ENCODE results near the gene SNX9. TPM values are rescaled to one million over a fixed set of nuclear protein-coding genes. Genes with fewer than 3 reads are reported as not detected.

SNX9 gene
- total RNA-seq, 1 experiment from 2014 or later: 31.3 TPM

DNA sequence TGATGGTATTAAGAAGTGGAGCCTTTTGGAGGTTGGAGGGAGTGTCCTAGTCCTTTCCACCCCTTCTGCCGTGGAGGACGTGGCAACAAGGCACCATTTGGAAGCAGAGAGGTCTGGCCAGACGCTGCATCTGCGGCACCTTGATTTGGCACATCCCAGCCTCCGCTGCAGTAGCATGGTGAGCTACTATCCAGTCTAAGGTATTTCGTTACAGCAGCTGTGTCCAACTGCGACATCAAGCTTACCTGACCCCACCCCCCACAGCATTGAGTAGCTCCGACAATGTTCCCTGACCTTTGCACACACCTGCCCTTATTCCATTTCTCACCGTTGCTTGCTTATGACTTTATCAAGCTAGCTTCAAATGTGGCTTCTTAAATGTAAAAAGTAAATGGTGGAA, 128.8 kb downstream of the SNX9 start:
- H3K18ac ChIP-seq (ENCODE audit: insufficient read length, low read depth, low read length): no peak overlapping the region
- no peaks in the 10 kb centered on the region for H4K20me1 ChIP-seq (ENCODE audit: control insufficient read depth, insufficient read depth, insufficient read length)
- H3K4me3 Mint-ChIP-seq: no peak overlapping the region
- no peaks in the 10 kb centered on the region for H3K9me3 ChIP-seq (ENCODE audit: control insufficient read depth, low read depth, low read length)
- no peak overlapping the region for H3K56ac ChIP-seq (ENCODE audit: insufficient read length, low read depth, low read length)
- no peaks in the 10 kb centered on the region for H3K23me2 ChIP-seq (ENCODE audit: insufficient read length, low read depth, low read length, poor library complexity, severe bottlenecking)
- no peak overlapping the region for H4K8ac ChIP-seq (replicated peaks; ENCODE audit: insufficient read length, low read depth, low read length)
- H2AK5ac ChIP-seq (ENCODE audit: insufficient read length, low read length): no peak overlapping the region
- peaks cover 12 to 18% of the 10 kb centered on the region in 2 experiments; a peak in 3 of 4 replicates for H3K4me1 Mint-ChIP-seq
- H3T11ph ChIP-seq (ENCODE audit: low read length): no peak overlapping the region
- H2BK15ac ChIP-seq (ENCODE audit: low read depth, low read length): no peak overlapping the region
- H3K14ac ChIP-seq (ENCODE audit: insufficient read depth, low read length): no peak overlapping the region
- H3K9ac ChIP-seq (ENCODE audit: extremely low read depth, insufficient read length, low read length): no peak overlapping the region
- no peaks in the 10 kb centered on the region for H3K79me2 ChIP-seq (ENCODE audit: insufficient read depth, low read length)
- peaks cover 0 to 5% (median 0%) of the 10 kb centered on the region in 3 experiments; a peak in 4 of 7 replicates for H3K36me3 Mint-ChIP-seq (ENCODE audit: insufficient read depth in 1 of 3, low read depth in 3 of 3)
- no peak overlapping the region for H3K27ac Mint-ChIP-seq
- H2BK120ac ChIP-seq (ENCODE audit: low read depth, low read length, poor library complexity, severe bottlenecking): no peak overlapping the region
- H3K9me3 Mint-ChIP-seq: peaks cover 12 to 14% of the 10 kb centered on the region in 2 experiments; a peak in 4 of 5 replicates
- no peak overlapping the region for H3K23ac ChIP-seq (ENCODE audit: insufficient read length, low read depth, low read length)
- H3K4ac ChIP-seq (ENCODE audit: low read depth, low read length): no peak overlapping the region
- H3K27me3 ChIP-seq (ENCODE audit: insufficient read depth, low read length): no peaks in the 10 kb centered on the region
- no peak overlapping the region for H2BK12ac ChIP-seq (ENCODE audit: insufficient read length, low read depth, low read length)
- no peak overlapping the region for H2BK5ac ChIP-seq (ENCODE audit: insufficient read length, low read length)
- no peak overlapping the region for H2AFZ ChIP-seq (ENCODE audit: low read length)
- H3K4me2 ChIP-seq (ENCODE audit: insufficient read depth, insufficient read length, low read length): no peak overlapping the region
- H3K4me1 ChIP-seq (ENCODE audit: insufficient read depth, low read length): no peaks in the 10 kb centered on the region
- no peak for TF ChIP-seq CTCF (conservative IDR thresholded peaks at IDR 0.05)
- H4K5ac ChIP-seq (ENCODE audit: insufficient read length, low read depth, low read length): no peak overlapping the region
- H2BK20ac ChIP-seq (ENCODE audit: low read depth, low read length, poor library complexity, severe bottlenecking): no peak overlapping the region
- H3K79me1 ChIP-seq (ENCODE audit: insufficient read depth, low read depth, low read length, poor library complexity, severe bottlenecking): no peaks in the 10 kb centered on the region
- H4K91ac ChIP-seq (ENCODE audit: insufficient read length, low read depth, low read length): no peak overlapping the region
- WGBS (ENCODE audit: extremely low coverage, insufficient read length, low lambda C conversion rate): no CpG with 5 or more reads among the region's 9 CpGs
- H3K27me3 Mint-ChIP-seq (ENCODE audit: low read depth): peaks cover 3% of the 10 kb centered on the region
- no peak for DNase-seq
- no peak overlapping the region for H3K27ac ChIP-seq (ENCODE audit: insufficient read length, low read depth, low read length)

All from H9 (cell line).